DOHH2 (cell line): ENCODE results near the gene CATSPER3.

Experiments used
- H3F3A ChIP-seq: fragments of 200-600 bp; sonication (generic), shearing (Covaris generic); 2 replicates; pipeline ENCODE4 v1.6.0; 2016; ENCODE audit warnings: antibody characterized with exemption, mild to moderate bottlenecking; ENCODE audit not compliant: control insufficient read depth, insufficient read depth
- H3K27ac ChIP-seq: fragments of 200-600 bp; sonication (generic); 2 replicates; pipeline ENCODE4 v1.5.1; 2014; ENCODE audit warnings: low read depth, mild to moderate bottlenecking, low read length, moderate library complexity
- H3K27me3 ChIP-seq: fragments of 200-600 bp; sonication (generic); 2 replicates; pipeline ENCODE4 v1.6.1; 2014; ENCODE audit warnings: mild to moderate bottlenecking, low read length, mixed read lengths; ENCODE audit not compliant: control insufficient read depth
- H3K36me3 ChIP-seq: fragments of 200-600 bp; sonication (generic); 2 replicates; pipeline ENCODE4 v1.6.1; 2014; ENCODE audit warnings: mild to moderate bottlenecking, low read length, moderate library complexity, mixed read lengths; ENCODE audit not compliant: control insufficient read depth
- H3K4me1 ChIP-seq: fragments of 200-600 bp; sonication (generic); 2 replicates; pipeline ENCODE4 v1.6.1; 2014; ENCODE audit warnings: mild to moderate bottlenecking, low read length, mixed read lengths; ENCODE audit not compliant: control insufficient read depth
- H3K4me2 ChIP-seq: fragments of 200-600 bp; sonication (generic); 2 replicates; pipeline ENCODE4 v1.6.0; 2014; ENCODE audit warnings: mild to moderate bottlenecking, low read length, moderate library complexity
- H3K4me3 ChIP-seq: fragments of 200-600 bp; sonication (generic); 2 replicates; pipeline ENCODE4 v1.5.1; 2014; ENCODE audit warnings: mild to moderate bottlenecking, low read length, mixed read lengths
- H3K79me2 ChIP-seq: fragments of 200-600 bp; sonication (generic); 2 replicates; pipeline ENCODE4 v1.6.1; 2014; ENCODE audit warnings: mild to moderate bottlenecking, low read length, mixed read lengths; ENCODE audit not compliant: control insufficient read depth
- H3K9me2 ChIP-seq: fragments of 200-600 bp; sonication (generic); replicated peaks from 2 replicates; pipeline ENCODE4 v1.6.1; 2014; ENCODE audit warnings: mild to moderate bottlenecking, low read length, mixed read lengths; ENCODE audit not compliant: control insufficient read depth
- H3K9me3 ChIP-seq: fragments of 200-600 bp; sonication (generic); 2 replicates; pipeline ENCODE4 v1.6.1; 2014; ENCODE audit warnings: antibody characterized with exemption, low read length, mixed read lengths; ENCODE audit not compliant: control insufficient read depth, insufficient read depth
- H4K20me1 ChIP-seq: fragments of 200-600 bp; sonication (generic); 2 replicates; pipeline ENCODE4 v1.6.0; 2014; ENCODE audit warnings: low read depth, mild to moderate bottlenecking, antibody characterized with exemption, low read length, moderate library complexity; ENCODE audit not compliant: control insufficient read depth, insufficient read depth
- CTCF ChIP-seq: fragments of 200-600 bp; sonication (generic); IDR thresholded peaks from one replicate; pipeline ENCODE4 v1.5.1; 2014; ENCODE audit warnings: antibody characterized with exemption, mild to moderate bottlenecking, low read depth, low read length; ENCODE audit not compliant: poor library complexity, severe bottlenecking
- EZH2phosphoT487 ChIP-seq: fragments of 200-600 bp; sonication (generic); IDR thresholded peaks from 2 replicates; pipeline ENCODE4 v1.6.1; 2017; ENCODE audit warnings: borderline replicate concordance, mild to moderate bottlenecking, antibody characterized with exemption, low read length, moderate library complexity, mixed read lengths

The CATSPER3 gene

GRCh38 chr5:135009736-135010501, 42.2 kb downstream of the CATSPER3 start:
- no peaks in the 10 kb centered on the region for H3K4me1 ChIP-seq
- no peaks in the 10 kb centered on the region for H3F3A ChIP-seq
- TF ChIP-seq CTCF (no peak), EZH2phosphoT487 (no peak)
- H3K4me3 ChIP-seq: no peak overlapping the region
- no peaks in the 10 kb centered on the region for H3K36me3 ChIP-seq
- no peaks in the 10 kb centered on the region for H3K9me2 ChIP-seq
- no peaks in the 10 kb centered on the region for H3K9me3 ChIP-seq
- H3K27me3 ChIP-seq: no peaks in the 10 kb centered on the region
- no peak overlapping the region for H3K4me2 ChIP-seq
- H3K27ac ChIP-seq: no peak overlapping the region
- no peaks in the 10 kb centered on the region for H4K20me1 ChIP-seq
- no peaks in the 10 kb centered on the region for H3K79me2 ChIP-seq

- Histone ChIP-seq H3K4me1 (no peaks in the 10 kb centered on the region), H3K4me3 (no peak overlapping the region), H3K27ac (no peak overlapping the region), H3K27me3 (no peaks in the 10 kb centered on the region), H3F3A (no peaks in the 10 kb centered on the region), H3K79me2 (no peaks in the 10 kb centered on the region), H3K4me2 (no peak overlapping the region), H3K36me3 (no peaks in the 10 kb centered on the region), H4K20me1 (no peaks in the 10 kb centered on the region), H3K9me2 (no peaks in the 10 kb centered on the region), H3K9me3 (no peaks in the 10 kb centered on the region)
- TF ChIP-seq EZH2phosphoT487 (no peak), CTCF (peak; percentile 33)
Observed at GRCh38 chr5:135010502-135011354, 43.0 kb downstream of the CATSPER3 start.

GRCh38 chr5:135011355-135012032, 43.8 kb downstream of the CATSPER3 start:
- no peaks in the 10 kb centered on the region for H4K20me1 ChIP-seq
- H3K9me3 ChIP-seq: no peaks in the 10 kb centered on the region
- H3K4me3 ChIP-seq: no peak overlapping the region
- H3K36me3 ChIP-seq: no peaks in the 10 kb centered on the region
- no peak overlapping the region for H3K27ac ChIP-seq
- H3F3A ChIP-seq: no peaks in the 10 kb centered on the region
- H3K4me2 ChIP-seq: no peak overlapping the region
- H3K27me3 ChIP-seq: no peaks in the 10 kb centered on the region
- H3K79me2 ChIP-seq: no peaks in the 10 kb centered on the region
- H3K4me1 ChIP-seq: no peaks in the 10 kb centered on the region
- no peaks in the 10 kb centered on the region for H3K9me2 ChIP-seq
- TF ChIP-seq CTCF (no peak), EZH2phosphoT487 (no peak)
